RPMI7951 (cell line): ENCODE measurements around the gene QKI. TPM values are rescaled to one million over a fixed set of nuclear protein-coding genes. Genes with fewer than 3 reads are reported as not detected.
A peak's percentile ranks its signal among the peaks of the same experiment; 100 is the strongest.

Source experiments
- DNase-seq: peaks from one replicate; pipeline ENCODE4 v3.0.0-alpha.2; 2012; ENCODE audit warnings: low read depth
- total RNA-seq: library from RNA; depleted of rRNA; stranded (reverse); fragments of >200 nt; shearing (Covaris generic); gene quantifications from 2 replicates; pipeline ENCODE4 v1.2.3, GENCODE V29; 2014

Gene QKI
- total RNA-seq, 1 experiment from 2014 or later: 192 TPM

- DNase-seq: no peak
These were observed 199.2 kb downstream of the QKI start for GRCh38 chr6:163613668-163614067.

GRCh38 chr6:163616452-163616851, 201.9 kb downstream of the QKI start:
- DNase-seq: no peak

GRCh38 chr6:163617549-163617948, 203.0 kb downstream of the QKI start:
- DNase-seq: no peak

- no peak for DNase-seq
These were observed 205.6 kb downstream of the QKI start for GRCh38 chr6:163620101-163620500.

- DNase-seq: peak; percentile 7
These were observed 206.3 kb downstream of the QKI start for GRCh38 chr6:163620670-163621330.

- no peak for DNase-seq
These were observed 210.7 kb downstream of the QKI start for GRCh38 chr6:163625265-163625664.

- no peak for DNase-seq
These were observed 211.8 kb downstream of the QKI start for GRCh38 chr6:163626073-163626867.

- DNase-seq: no peak
These were observed 212.9 kb downstream of the QKI start for GRCh38 chr6:163627274-163628062.
